BE2C (cell line): ENCODE results near the gene SGK1.

ENCODE experiments used
- DNase-seq: peaks from one replicate; pipeline ENCODE4 v3.0.0-alpha.2; 2020
- H3K27me3 ChIP-seq: fragments of 250-450 bp; sonication (Bioruptor Pico); 2 replicates; pipeline ENCODE4 v1.5.1; 2020; ENCODE audit warnings: mild to moderate bottlenecking
- H3K36me3 ChIP-seq: fragments of 250-450 bp; sonication (Bioruptor Pico); 2 replicates; pipeline ENCODE4 v1.5.1; 2020; ENCODE audit warnings: mild to moderate bottlenecking
- H3K4me1 ChIP-seq: fragments of 250-450 bp; sonication (Bioruptor Pico); 2 replicates; pipeline ENCODE4 v1.5.1; 2020
- H3K4me3 ChIP-seq: 2 replicates; pipeline ENCODE4 v1.5.1; 2011; ENCODE audit warnings: low read depth, low read length
- H3K9me3 ChIP-seq: fragments of 250-450 bp; sonication (Bioruptor Pico); 2 replicates; pipeline ENCODE4 v1.5.1; 2020
- TF ChIP-seq, protein P1 (sequence below): IDR thresholded peaks from 2 replicates; pipeline ENCODE4 v1.5.1; 2012; ENCODE audit warnings: mild to moderate bottlenecking, low read depth, low read length

The SGK1 gene

DNA sequence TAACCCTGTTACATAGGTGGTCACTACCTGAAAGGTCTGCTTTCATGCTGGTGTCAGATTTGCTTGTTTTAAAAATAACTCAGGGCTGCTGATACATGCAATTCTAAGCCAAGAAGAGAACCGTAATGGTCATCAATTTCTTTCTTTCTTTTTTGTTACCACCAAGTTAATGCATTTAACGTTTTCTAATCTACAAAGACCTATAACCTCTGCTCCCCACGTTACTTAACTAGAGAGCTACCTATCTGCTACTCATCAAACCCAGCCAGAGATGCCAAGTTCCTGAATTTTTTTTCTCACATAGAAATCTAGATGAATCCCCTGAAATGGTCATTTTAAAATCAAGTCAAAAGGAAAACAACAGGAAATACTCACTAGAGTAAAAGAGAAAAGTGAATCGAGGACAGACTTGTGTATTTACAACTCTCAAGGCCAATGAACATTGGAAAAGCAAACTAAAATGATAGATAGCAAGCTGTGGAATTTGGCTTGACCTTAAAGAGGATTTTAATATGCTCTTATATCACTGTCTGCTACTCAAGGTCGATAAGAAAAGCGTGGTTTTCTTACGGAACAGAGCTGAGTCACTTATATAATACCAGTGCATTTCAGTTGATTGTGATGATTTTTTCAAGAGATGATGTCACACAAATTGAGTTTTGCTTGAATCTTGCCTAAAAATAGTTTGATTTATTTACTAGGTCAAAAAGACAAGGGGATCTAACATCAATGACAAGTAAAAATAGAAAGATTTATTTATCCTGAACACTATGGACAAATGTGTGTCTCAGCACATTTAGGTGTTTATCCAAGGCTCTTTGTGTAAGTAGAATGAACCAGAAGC, 67.9 kb downstream of the SGK1 start:
- DNase-seq = no peak
- TF ChIP-seq, protein P1, sequence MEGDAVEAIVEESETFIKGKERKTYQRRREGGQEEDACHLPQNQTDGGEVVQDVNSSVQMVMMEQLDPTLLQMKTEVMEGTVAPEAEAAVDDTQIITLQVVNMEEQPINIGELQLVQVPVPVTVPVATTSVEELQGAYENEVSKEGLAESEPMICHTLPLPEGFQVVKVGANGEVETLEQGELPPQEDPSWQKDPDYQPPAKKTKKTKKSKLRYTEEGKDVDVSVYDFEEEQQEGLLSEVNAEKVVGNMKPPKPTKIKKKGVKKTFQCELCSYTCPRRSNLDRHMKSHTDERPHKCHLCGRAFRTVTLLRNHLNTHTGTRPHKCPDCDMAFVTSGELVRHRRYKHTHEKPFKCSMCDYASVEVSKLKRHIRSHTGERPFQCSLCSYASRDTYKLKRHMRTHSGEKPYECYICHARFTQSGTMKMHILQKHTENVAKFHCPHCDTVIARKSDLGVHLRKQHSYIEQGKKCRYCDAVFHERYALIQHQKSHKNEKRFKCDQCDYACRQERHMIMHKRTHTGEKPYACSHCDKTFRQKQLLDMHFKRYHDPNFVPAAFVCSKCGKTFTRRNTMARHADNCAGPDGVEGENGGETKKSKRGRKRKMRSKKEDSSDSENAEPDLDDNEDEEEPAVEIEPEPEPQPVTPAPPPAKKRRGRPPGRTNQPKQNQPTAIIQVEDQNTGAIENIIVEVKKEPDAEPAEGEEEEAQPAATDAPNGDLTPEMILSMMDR = no peak
- no peaks in the 10 kb centered on the region for H3K27me3 ChIP-seq
- H3K4me1 ChIP-seq = peaks cover 4% of the 10 kb centered on the region; the same call in 1 of the 2 replicates
- no peaks in the 10 kb centered on the region for H3K9me3 ChIP-seq
- no peak overlapping the region for H3K4me3 ChIP-seq
- H3K36me3 ChIP-seq = no peaks in the 10 kb centered on the region

DNA sequence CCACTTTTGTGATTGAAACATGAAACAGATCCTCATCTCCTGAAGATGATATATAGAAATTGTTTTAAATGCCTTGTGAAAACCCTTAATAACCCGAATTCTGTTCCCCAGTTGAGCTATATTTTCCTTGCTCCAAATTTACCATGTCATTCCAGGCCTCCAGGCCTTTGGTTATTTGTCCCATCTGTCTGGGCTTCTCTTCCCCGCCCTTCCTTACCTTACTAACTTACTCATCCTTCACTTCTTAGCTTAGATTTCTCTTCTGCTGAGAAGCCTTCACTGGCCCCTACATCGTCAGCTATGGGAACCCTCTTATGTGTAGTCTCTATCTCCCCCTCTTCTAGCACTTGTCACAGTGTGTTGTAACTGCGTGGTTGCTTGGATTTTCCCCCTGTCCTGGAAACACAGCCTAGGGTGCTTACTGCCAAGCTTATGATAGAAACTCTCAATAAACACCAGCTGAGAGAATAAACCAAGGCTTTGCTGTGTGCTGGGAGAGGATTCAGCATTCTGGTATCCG, 68.6 kb downstream of the SGK1 start:
- TF ChIP-seq, protein P1 = no peak
- H3K9me3 ChIP-seq = no peaks in the 10 kb centered on the region
- no peak for DNase-seq
- no peaks in the 10 kb centered on the region for H3K27me3 ChIP-seq
- H3K4me3 ChIP-seq = no peak overlapping the region
- H3K4me1 ChIP-seq = peaks cover 4% of the 10 kb centered on the region; the same call in 1 of the 2 replicates
- no peaks in the 10 kb centered on the region for H3K36me3 ChIP-seq

DNA sequence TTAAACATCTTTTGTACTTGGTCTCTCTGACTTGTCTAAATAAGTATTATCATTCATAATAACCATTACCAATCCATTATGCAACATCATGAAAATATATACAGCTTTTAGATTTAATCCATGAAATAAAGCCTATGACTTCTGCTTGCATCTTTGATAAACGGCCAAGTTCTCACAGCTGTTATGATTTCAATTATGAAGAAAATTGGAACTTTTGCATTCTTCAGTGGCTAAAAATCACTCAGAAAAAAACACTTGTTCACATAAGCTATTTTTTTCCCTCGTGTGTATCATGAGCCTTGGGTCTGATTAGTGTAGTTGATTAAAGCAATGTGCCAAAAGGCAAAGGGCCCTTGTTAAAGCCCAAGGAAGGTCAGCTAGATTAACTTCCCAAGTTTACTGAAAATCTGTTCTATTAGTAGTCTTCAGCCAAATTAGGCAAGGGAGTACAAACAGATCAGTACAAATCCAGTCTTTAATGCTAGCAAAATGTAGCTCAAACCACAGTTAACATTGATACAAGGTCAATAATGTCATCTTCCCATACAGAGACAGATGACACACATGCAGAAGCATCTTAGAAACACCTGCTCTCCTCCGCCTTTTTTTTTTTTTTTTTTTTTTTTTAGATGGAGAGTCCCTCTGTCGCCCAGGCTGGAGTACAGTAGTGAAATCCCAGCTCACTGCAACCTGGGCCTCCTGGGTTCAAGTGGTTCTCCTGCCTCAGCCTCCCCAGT, 69.9 kb downstream of the SGK1 start:
- TF ChIP-seq, protein P1 = no peak
- H3K9me3 ChIP-seq = no peaks in the 10 kb centered on the region
- peaks cover 4% of the 10 kb centered on the region; the same call in 1 of the 2 replicates for H3K4me1 ChIP-seq
- H3K27me3 ChIP-seq = no peaks in the 10 kb centered on the region
- DNase-seq = no peak
- H3K4me3 ChIP-seq = no peak overlapping the region
- no peaks in the 10 kb centered on the region for H3K36me3 ChIP-seq

- Histone ChIP-seq H3K4me3 (no peak overlapping the region), H3K9me3 (no peaks in the 10 kb centered on the region), H3K4me1 (peaks cover 4% of the 10 kb centered on the region; the same call in 1 of the 2 replicates), H3K36me3 (no peaks in the 10 kb centered on the region), H3K27me3 (no peaks in the 10 kb centered on the region)
- TF ChIP-seq, protein P1 = no peak
- DNase-seq = no peak
Measured at GRCh38 chr6:134247231-134247833, 70.6 kb downstream of the SGK1 start.

DNA sequence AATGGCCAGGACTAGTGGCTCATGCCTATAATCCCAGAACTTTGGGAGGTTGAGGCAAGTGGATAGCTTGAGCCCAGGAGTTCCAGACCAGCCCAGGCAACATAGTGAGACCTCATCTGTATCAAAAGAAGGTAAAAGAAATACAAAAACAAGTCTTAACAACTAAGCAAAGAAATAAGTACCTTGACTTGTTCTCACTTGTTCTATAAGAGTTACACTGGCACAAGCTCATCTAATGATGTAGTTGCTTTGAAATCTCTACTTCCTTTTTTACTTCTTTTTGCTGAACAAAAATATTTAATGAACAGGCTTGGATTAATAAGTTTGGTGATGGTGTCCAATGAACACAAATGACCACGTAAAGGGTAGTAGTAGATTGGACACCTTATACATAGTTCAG, 72.2 kb downstream of the SGK1 start:
- no peaks in the 10 kb centered on the region for H3K36me3 ChIP-seq
- no peak overlapping the region for H3K4me3 ChIP-seq
- H3K9me3 ChIP-seq = no peaks in the 10 kb centered on the region
- no peaks in the 10 kb centered on the region for H3K27me3 ChIP-seq
- DNase-seq = no peak
- TF ChIP-seq, protein P1 = no peak
- peaks cover 4% of the 10 kb centered on the region; the same call in 1 of the 2 replicates for H3K4me1 ChIP-seq
